SK-N-MC (cell line): ENCODE measurements around the gene BCAR3.

Experiments used
- EZH2 ChIP-seq: fragments of 200-600 bp; sonication (generic); IDR thresholded peaks from one replicate; pipeline ENCODE4 v1.6.1; 2017; ENCODE audit warnings: antibody characterized with exemption
- FOXP2 ChIP-seq: optimal IDR thresholded peaks from 2 replicates; pipeline ENCODE3; 2011; ENCODE audit warnings: mild to moderate bottlenecking, moderate library complexity; ENCODE audit not compliant: insufficient read depth; ENCODE audit errors: extremely low read length, control extremely low read depth
- POLR2AphosphoS5 ChIP-seq: IDR thresholded peaks from 2 replicates; pipeline ENCODE4 v1.6.1; 2012; ENCODE audit warnings: mild to moderate bottlenecking, low read depth, low read length, borderline replicate concordance

GRCh38 chr1:93556291-93556690, 125.3 kb downstream of the BCAR3 start:
- TF ChIP-seq EZH2 = no peak
- no peak for TF ChIP-seq POLR2AphosphoS5
- TF ChIP-seq FOXP2 = no peak
